Type B pancreatic cell (in vitro differentiated cells): ENCODE measurements around the gene COMMD2. TPM values are rescaled to one million over a fixed set of nuclear protein-coding genes. Genes with fewer than 3 reads are reported as not detected.

Experiments used
- DNase-seq: peaks from one replicate; pipeline ENCODE4 v3.0.0; 2021; ENCODE audit warnings: mixed read lengths; ENCODE audit not compliant: unreplicated experiment; ENCODE audit errors: extremely low spot score
- H3K27ac Mint-ChIP-seq: 2 replicates; pipeline ENCODE4 v1.8.0; 2021; ENCODE audit warnings: mild to moderate bottlenecking, mixed read lengths
- H3K27me3 Mint-ChIP-seq: 2 replicates; pipeline ENCODE4 v1.8.0; 2021; ENCODE audit warnings: mixed read lengths
- H3K36me3 Mint-ChIP-seq: 2 replicates; pipeline ENCODE4 v1.8.0; 2021; ENCODE audit warnings: mixed read lengths
- H3K4me1 Mint-ChIP-seq: one replicate; pipeline ENCODE4 v1.8.0; 2021; ENCODE audit warnings: mixed read lengths; ENCODE audit not compliant: unreplicated experiment
- H3K4me3 Mint-ChIP-seq: 2 replicates; pipeline ENCODE4 v1.8.0; 2021; ENCODE audit warnings: mild to moderate bottlenecking, mixed read lengths
- H3K9me3 Mint-ChIP-seq: 2 replicates; pipeline ENCODE4 v1.8.0; 2021; ENCODE audit warnings: mixed read lengths
- total RNA-seq: library from RNA; stranded (reverse); gene quantifications from 2 replicates; pipeline ENCODE4 v1.2.1, GENCODE V29; 2021; ENCODE audit warnings: low replicate concordance
- TF ChIP-seq, protein P1 (sequence below): fragments of 200-600 bp; sonication (generic); conservative IDR thresholded peaks from 2 replicates; pipeline ENCODE4 v1.5.0; 2021; ENCODE audit warnings: antibody characterized with exemption, mild to moderate bottlenecking

The COMMD2 gene
- total RNA-seq, 1 donor from 2014 or later = 55.7 TPM

DNA sequence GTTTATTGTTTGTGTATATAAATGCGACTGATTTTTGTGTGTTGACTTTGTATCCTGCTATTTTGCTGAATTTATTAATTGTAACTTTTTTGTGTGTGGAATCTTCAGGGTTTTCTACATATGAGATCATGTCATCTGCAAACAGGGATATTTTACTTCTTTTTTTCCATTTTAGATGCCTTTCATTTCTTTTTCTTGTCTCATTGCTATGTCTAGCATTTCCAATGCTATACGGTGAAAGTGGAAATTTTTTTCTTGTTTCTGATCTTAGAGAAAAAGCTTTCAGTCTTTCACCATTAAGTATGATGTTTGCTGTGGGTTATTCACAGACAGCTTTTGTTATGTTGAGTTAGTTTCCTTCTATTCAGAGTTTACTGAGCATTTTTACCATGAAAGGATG, 31.4 kb downstream of the COMMD2 start:
- TF ChIP-seq, protein P1, sequence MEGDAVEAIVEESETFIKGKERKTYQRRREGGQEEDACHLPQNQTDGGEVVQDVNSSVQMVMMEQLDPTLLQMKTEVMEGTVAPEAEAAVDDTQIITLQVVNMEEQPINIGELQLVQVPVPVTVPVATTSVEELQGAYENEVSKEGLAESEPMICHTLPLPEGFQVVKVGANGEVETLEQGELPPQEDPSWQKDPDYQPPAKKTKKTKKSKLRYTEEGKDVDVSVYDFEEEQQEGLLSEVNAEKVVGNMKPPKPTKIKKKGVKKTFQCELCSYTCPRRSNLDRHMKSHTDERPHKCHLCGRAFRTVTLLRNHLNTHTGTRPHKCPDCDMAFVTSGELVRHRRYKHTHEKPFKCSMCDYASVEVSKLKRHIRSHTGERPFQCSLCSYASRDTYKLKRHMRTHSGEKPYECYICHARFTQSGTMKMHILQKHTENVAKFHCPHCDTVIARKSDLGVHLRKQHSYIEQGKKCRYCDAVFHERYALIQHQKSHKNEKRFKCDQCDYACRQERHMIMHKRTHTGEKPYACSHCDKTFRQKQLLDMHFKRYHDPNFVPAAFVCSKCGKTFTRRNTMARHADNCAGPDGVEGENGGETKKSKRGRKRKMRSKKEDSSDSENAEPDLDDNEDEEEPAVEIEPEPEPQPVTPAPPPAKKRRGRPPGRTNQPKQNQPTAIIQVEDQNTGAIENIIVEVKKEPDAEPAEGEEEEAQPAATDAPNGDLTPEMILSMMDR = no peak
- Mint-ChIP-seq H3K4me3 (no peak overlapping the region), H3K27ac (no peak overlapping the region), H3K27me3 (no peaks in the 10 kb centered on the region), H3K9me3 (peaks cover 8% of the 10 kb centered on the region), H3K4me1 (peaks cover 7% of the 10 kb centered on the region), H3K36me3 (no peaks in the 10 kb centered on the region)
- DNase-seq = no peak

DNA sequence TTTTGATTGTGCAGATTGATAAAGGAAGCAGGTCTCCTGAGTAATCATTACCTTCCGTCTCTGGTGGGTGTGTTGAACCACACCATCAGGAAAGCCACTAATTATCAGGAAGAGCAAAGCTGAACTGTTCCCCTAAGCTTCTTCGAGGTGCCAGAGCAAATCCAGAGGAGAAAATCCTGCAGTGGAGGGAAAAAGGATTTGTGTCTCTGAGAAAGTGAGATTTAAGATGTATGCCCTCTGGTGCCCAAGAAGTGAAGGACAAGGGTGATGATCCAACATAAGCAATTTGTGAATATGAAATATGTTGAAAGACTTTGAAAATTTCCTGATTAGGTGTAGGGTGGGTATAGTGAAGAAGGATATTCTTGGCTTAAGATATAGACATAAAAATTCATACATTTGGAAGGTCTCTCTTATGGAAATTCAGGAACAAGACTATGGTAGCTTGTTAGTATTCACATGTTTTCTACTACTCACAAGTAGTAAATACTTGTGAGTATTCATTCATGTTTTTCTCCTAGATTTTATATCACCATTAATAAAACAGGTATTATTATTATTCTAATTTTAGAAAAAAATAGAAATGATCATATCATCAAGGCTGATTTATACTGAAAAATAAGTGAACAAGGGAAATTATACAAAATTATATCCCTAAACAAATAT, 34.8 kb downstream of the COMMD2 start:
- H3K9me3 Mint-ChIP-seq = peaks cover 6% of the 10 kb centered on the region
- H3K27me3 Mint-ChIP-seq = no peaks in the 10 kb centered on the region
- TF ChIP-seq, protein P1 = peak; percentile 90
- no peaks in the 10 kb centered on the region for H3K36me3 Mint-ChIP-seq
- H3K27ac Mint-ChIP-seq = no peak overlapping the region
- H3K4me3 Mint-ChIP-seq = no peak overlapping the region
- H3K4me1 Mint-ChIP-seq = peaks cover 7% of the 10 kb centered on the region
- DNase-seq = no peak

DNA sequence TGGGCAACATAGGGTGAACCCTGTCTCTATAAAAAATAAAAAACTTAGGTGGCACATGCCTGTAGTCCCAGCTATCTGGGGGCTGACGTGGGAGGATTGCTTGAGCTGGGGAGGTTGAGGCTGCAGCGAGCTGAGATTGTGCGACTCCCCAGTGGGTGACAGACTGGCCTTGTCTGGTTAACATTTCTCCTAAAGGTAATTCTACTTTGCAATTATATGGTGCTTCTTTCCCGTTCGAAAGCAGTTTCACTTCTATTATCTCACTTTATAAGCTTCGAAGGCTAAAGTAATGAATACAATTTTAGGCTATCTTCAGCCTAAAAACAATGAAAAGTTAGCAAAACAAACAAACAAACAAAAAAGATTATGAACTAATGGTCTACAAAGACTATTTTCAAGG, 35.3 kb downstream of the COMMD2 start:
- TF ChIP-seq, protein P1 = no peak
- no peak overlapping the region for H3K4me3 Mint-ChIP-seq
- no peak for DNase-seq
- no peaks in the 10 kb centered on the region for H3K36me3 Mint-ChIP-seq
- peaks cover 5% of the 10 kb centered on the region for H3K9me3 Mint-ChIP-seq
- peaks cover 7% of the 10 kb centered on the region for H3K4me1 Mint-ChIP-seq
- no peak overlapping the region for H3K27ac Mint-ChIP-seq
- no peaks in the 10 kb centered on the region for H3K27me3 Mint-ChIP-seq

DNA sequence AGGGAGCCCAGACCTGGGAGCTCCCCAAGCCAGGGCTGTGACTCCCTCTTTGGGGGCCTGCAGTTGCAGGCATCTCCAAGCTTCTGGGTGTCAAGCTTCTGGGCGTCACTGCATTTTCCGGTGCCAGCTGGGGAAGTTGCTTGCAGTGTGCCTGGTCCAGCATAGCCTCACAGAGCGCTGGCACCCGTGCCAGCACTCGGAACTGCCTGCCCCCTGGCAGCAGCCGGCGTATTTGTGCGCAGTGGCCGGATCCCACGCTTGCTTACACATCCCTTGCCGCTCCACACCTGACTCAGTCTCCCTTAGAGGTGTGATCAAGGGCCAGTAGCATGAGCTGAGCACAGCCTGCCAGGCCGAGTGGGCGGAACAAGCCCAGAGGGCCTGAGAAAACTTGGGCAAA, 37.0 kb downstream of the COMMD2 start:
- H3K4me3 Mint-ChIP-seq = no peak overlapping the region
- no peak for DNase-seq
- H3K4me1 Mint-ChIP-seq = peaks cover 7% of the 10 kb centered on the region
- H3K27ac Mint-ChIP-seq = no peak overlapping the region
- H3K27me3 Mint-ChIP-seq = no peaks in the 10 kb centered on the region
- no peaks in the 10 kb centered on the region for H3K9me3 Mint-ChIP-seq
- TF ChIP-seq, protein P1 = no peak
- no peaks in the 10 kb centered on the region for H3K36me3 Mint-ChIP-seq

DNA sequence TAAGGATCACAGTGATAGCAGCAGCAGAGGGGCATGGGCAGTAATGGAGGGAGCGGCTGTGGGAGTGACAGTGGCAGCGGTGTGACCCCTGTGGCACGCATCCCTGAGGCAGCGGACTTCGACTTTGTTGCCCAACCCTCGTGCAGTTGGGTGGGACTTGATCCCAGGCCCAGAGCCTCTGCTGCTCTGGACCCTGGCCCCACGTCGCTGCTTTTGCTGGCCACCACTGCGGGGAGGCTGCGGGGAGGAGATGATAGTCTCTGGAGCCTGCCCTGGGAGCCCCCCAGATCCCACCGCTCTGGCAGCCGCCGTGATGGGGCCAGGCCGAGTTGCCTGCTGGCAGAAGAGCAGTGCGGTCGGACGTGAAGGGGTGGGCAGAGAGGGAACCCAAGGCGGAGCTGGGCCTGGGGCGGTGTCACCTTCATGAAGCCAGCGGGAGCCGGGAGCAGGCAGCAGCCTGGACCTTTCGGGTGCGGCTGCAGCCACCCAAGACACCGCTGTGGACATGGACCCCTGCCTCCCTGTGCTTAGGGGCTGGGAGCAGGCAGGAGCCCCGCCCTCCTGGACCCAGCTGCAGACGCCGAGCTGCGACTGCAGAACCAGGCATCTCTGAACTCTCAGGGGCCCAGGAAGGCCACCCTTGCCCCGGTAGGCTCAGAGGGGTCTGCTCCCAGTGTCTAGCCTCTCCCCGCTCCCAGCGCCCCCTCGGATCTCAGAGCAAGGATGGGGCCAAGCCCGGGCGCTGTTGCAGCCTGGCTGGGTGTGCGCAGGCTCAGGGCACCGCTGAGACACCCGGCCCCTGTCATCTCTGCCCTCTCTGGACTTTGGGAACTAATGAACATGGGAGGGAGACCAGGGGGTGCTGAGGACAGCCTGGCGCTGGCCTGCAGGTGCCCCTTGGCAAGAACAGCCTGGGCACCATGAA, 38.3 kb downstream of the COMMD2 start:
- H3K27ac Mint-ChIP-seq = no peak overlapping the region
- H3K4me3 Mint-ChIP-seq = no peak overlapping the region
- no peaks in the 10 kb centered on the region for H3K9me3 Mint-ChIP-seq
- no peaks in the 10 kb centered on the region for H3K36me3 Mint-ChIP-seq
- peaks cover 7% of the 10 kb centered on the region for H3K4me1 Mint-ChIP-seq
- DNase-seq = no peak
- TF ChIP-seq, protein P1 = no peak
- H3K27me3 Mint-ChIP-seq = no peaks in the 10 kb centered on the region
